HS-27A (cell line): ENCODE data around the gene CRAMP1.
"Not testable (repeated sequence)": the region's sequence is repeated elsewhere in the genome, so short reads cannot be mapped to it uniquely, and the experiment has no call there.

Experiments used
- DNase-seq: peaks from one replicate; pipeline ENCODE4 v3.0.0-alpha.2; 2012; ENCODE audit warnings: low read depth, missing footprints

The CRAMP1 gene

DNA sequence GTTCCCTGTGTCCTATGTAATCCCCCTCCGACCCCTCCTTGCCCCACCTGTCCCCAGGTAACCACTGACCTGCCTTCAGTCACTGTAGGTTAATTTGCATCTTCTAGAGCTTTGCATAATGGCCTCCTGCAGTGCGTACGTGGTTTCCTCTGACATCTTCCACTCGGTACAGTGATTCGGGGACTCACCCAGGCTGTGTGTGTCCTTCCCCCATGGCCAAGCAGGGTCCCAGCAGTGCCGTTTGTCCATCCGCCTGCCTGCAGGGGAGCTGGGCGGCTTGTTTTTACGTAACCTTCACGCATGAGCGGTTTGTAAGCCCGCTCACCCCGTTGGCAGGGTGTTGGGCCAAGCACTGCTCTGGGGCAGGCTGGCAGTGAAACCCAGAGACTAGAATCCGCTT is 101.8 kb downstream of the CRAMP1 start:
- DNase-seq, result no peak

DNA sequence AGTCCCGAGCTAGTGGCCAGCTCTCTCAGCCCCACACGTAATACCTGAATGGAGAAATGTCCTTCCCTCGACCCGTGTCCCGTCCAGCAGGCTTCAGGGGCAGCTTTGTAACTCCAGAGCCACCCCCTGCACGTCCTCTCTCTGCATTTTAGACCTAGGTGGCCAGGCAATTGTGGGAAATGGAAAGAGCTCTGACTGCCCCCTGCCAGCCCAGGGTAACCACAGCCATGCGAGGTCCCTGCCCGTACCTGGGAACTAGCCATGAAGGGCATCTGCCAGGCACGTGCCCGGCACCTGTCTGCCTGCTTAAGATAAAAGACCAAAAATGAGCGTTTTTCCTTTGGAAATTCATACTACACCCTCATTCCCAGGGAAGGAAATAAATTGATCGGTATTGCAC is 103.1 kb downstream of the CRAMP1 start:
- DNase-seq, result no peak

DNA sequence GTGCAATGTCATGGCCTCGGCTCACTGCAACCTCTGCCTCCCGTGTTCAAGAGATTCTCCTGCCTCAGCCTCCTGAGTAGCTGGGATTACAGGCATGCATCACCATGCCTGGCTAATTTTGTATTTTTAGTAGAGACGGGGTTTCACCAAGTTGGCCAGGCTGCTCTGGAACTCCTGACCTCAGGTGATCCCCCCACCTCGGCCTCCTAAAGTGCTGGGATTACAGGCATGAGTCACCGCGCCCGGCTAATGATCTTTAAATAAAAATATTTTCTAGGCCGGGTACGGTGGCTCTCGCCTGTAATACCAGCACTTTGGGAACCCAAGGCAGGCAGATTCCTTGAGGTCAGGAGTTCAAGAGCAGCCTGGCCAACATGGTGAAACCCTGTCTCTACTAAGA is 106.1 kb downstream of the CRAMP1 start:
- not testable (repeated sequence) for DNase-seq

DNA sequence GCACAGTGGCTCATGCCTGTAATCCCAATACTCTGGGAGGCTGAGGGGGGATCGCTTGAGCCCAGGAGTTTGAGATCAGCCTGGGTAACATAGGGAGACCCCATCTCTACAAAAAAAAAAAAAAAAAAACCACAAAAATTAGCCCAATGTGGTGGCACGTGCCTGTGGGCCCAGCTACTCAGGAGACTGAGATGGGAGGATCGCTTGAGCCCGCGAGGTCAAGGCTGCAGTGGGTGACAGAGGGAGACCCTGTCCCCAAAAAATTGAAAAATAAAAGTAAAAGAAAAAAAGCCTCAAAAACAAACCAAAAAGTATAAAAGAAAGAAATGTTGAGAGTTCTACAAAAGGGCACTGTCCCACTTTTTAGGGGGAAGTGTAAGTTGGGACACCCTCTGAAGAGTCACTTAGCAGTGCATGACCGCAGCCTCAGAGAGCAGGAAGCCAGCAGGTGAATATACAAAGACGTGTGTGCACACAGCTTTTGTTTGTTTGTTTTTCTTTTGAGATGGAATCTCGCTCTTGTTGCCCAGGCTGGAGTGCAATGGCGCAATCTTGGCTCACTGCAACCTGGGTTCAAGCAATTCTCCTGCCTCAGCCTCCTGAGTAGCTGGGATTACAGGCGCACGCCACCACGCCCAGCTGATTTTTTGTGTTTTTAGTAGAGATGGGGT is 107.5 kb downstream of the CRAMP1 start:
- DNase-seq, result not testable (repeated sequence)

DNA sequence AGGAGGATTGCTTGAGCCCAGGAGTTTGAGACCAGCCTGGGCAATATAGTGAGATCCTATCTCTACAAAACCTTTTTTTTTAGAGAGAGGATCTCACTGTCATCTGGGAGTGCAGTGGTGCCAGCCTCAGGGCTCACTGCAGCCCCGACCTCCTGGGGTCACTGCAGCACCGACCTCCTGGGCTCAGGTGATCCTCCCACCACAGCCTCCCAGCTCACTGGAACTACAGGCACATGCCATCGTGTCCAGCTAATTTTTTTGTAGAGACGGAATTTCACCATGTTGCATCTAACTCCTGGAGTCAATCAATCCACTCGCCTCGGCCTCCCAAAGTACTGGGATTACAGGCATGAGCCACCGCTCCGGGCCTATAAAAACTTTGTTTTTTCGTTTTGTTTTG is 109.2 kb downstream of the CRAMP1 start:
- DNase-seq, result no peak

DNA sequence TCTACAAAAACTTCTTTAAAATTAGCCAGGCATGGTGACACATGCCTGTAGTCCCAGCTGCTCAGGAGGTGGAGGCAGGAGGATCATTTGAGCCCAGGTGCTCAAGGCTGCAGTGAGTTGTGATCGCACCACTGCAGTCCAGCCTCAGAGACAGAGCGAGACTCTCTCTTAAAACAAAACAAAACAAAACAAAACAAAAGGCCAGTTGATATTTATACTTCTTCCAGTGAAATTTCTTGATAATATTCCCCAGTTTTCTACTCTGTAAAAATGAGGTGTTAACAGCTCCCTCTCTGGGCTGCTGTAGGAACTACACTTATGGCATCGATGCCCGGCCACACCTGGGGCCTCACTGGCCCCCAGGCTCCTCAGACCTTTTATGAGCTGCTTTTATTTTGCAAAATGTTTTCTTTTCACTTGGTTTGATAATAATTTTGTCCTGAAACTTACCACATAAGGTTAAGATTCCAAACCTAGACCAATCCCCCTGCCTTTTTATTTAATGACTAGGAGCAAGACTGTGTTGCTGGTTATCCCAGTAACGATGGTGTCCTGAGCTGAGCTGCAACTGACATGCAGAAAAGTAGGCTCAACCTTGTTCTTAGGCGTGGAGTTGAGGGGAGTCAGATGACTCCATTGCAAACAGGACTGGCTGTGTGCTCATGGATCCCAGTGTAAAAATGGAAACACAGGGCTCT is 111.4 kb downstream of the CRAMP1 start:
- no peak for DNase-seq

DNA sequence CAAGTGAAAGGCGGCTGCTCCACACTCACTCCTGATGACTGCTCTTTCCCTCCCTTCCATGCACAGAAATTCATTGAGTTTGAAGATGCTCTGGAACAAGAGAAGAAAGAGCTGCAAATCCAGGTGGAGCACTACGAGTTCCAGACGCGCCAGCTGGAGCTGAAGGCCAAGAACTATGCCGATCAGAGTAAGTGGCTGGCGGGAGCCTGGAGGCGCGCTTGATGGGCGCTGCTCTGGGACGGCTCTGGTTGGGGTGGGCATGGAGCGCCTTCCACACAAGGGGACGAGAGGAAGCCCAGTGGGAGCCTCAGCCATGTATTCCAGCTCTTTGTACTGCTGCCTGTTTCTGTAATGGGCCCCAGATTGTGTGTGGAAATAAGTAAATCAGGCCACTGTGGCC is 112.3 kb downstream of the CRAMP1 start:
- DNase-seq, result no peak

DNA sequence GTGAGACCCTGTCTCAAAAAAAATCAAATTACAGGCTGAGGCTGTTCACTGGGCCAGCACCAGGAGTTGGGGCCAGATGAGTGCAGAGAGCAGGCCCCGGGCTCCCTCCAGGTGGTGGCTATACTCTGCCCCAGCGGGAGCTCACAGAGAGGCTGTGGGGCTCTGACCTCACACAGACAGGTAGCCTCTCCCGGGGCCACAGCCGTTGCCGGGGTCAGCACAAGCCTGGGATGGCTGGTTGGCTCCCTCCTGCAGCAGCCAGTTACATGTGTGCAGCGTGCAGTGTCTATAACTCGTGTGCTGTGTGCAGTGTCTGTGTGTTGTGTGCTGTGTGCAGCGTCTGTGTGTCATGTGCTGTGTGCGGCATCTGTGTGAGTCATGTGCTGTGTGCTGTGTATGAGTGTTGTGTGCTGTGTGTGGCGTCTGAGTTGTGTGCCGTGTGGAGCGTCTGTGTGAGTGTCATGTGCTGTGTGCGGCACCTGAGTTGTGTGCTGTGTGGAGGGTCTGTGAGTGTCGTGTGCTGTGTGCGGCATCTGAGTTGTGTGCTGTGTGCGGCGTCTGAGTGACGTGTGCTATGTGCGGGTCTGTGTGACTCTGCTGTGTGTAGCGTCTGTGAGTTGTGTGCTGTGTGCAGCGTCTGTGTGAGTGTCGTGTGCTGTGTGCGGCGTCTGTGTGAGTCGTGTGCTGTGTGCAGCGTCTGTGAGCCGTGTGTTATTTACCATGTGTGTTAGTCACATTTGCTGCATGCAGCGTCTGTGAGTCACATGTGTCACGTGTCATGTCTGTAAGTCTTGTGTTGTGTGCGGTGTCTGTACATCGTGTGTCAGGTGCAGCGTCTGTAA is 114.7 kb downstream of the CRAMP1 start:
- no peak for DNase-seq
